Mucosa of stomach (tissue), 1 donor: ENCODE measurements around the gene AKAP12.

Source experiments
- H3K27me3 ChIP-seq: one replicate; pipeline ENCODE4 v1.7.0; 2013; ENCODE audit warnings: mild to moderate bottlenecking, low read length; ENCODE audit not compliant: control insufficient read depth, insufficient read depth
- H3K36me3 ChIP-seq: one replicate; pipeline ENCODE4 v1.7.0; 2013; ENCODE audit warnings: low read length; ENCODE audit not compliant: control insufficient read depth, insufficient read depth
- H3K4me1 ChIP-seq: one replicate; pipeline ENCODE4 v1.7.0; 2013; ENCODE audit warnings: mild to moderate bottlenecking, low read length; ENCODE audit not compliant: control insufficient read depth, insufficient read depth
- H3K4me3 ChIP-seq: one replicate; pipeline ENCODE4 v1.7.0; 2013; ENCODE audit warnings: low read length
- H3K9ac ChIP-seq: one replicate; pipeline ENCODE4 v1.7.0; 2013; ENCODE audit warnings: mild to moderate bottlenecking, low read length, moderate library complexity
- H3K9me3 ChIP-seq: one replicate; pipeline ENCODE4 v1.7.0; 2013; ENCODE audit warnings: mild to moderate bottlenecking, low read length, moderate library complexity; ENCODE audit not compliant: control insufficient read depth
- donor health status: Pancreatic carcinoma.

Gene AKAP12

GRCh38 chr6:151215999-151216398, 23.8 kb upstream of the AKAP12 start:
- no peak overlapping the region for H3K4me3 ChIP-seq
- H3K27me3 ChIP-seq: no peaks in the 10 kb centered on the region
- H3K4me1 ChIP-seq: no peaks in the 10 kb centered on the region
- H3K9ac ChIP-seq: no peak overlapping the region
- no peaks in the 10 kb centered on the region for H3K9me3 ChIP-seq
- no peaks in the 10 kb centered on the region for H3K36me3 ChIP-seq

- Histone ChIP-seq H3K4me1 (no peaks in the 10 kb centered on the region), H3K4me3 (no peak overlapping the region), H3K36me3 (no peaks in the 10 kb centered on the region), H3K9ac (no peak overlapping the region), H3K9me3 (no peaks in the 10 kb centered on the region), H3K27me3 (no peaks in the 10 kb centered on the region)
These were observed 23.0 kb upstream of the AKAP12 start for GRCh38 chr6:151216804-151217203.

- H3K4me1 ChIP-seq: no peaks in the 10 kb centered on the region
- no peak overlapping the region for H3K9ac ChIP-seq
- no peaks in the 10 kb centered on the region for H3K36me3 ChIP-seq
- no peaks in the 10 kb centered on the region for H3K9me3 ChIP-seq
- H3K27me3 ChIP-seq: no peaks in the 10 kb centered on the region
- no peak overlapping the region for H3K4me3 ChIP-seq
These were observed 20.6 kb upstream of the AKAP12 start for GRCh38 chr6:151219192-151219591.

- H3K27me3 ChIP-seq: no peaks in the 10 kb centered on the region
- no peaks in the 10 kb centered on the region for H3K4me1 ChIP-seq
- H3K4me3 ChIP-seq: no peak overlapping the region
These were observed 15.7 kb upstream of the AKAP12 start for GRCh38 chr6:151224076-151224475.

GRCh38 chr6:151225919-151226318, 13.8 kb upstream of the AKAP12 start:
- no peak overlapping the region for H3K4me3 ChIP-seq
- no peaks in the 10 kb centered on the region for H3K27me3 ChIP-seq

More at GRCh38 chr6:151224076-151224475, 15.7 kb upstream of the AKAP12 start:
- H3K9ac ChIP-seq: no peak overlapping the region
- no peaks in the 10 kb centered on the region for H3K36me3 ChIP-seq
- H3K9me3 ChIP-seq: no peaks in the 10 kb centered on the region

GRCh38 chr6:151228788-151229400, 10.9 kb upstream of the AKAP12 start:
- Histone ChIP-seq H3K4me1 (no peaks in the 10 kb centered on the region), H3K27me3 (no peaks in the 10 kb centered on the region), H3K4me3 (no peak overlapping the region), H3K9me3 (no peaks in the 10 kb centered on the region), H3K36me3 (no peaks in the 10 kb centered on the region), H3K9ac (no peak overlapping the region)

More at GRCh38 chr6:151225919-151226318, 13.8 kb upstream of the AKAP12 start:
- H3K9ac ChIP-seq: no peak overlapping the region
- H3K9me3 ChIP-seq: no peaks in the 10 kb centered on the region
- H3K36me3 ChIP-seq: no peaks in the 10 kb centered on the region
- H3K4me1 ChIP-seq: no peaks in the 10 kb centered on the region

- no peaks in the 10 kb centered on the region for H3K27me3 ChIP-seq
- no peaks in the 10 kb centered on the region for H3K36me3 ChIP-seq
- H3K9ac ChIP-seq: no peak overlapping the region
- H3K4me3 ChIP-seq: no peak overlapping the region
- H3K9me3 ChIP-seq: no peaks in the 10 kb centered on the region
- no peaks in the 10 kb centered on the region for H3K4me1 ChIP-seq
These were observed 10.1 kb upstream of the AKAP12 start for GRCh38 chr6:151229401-151230276.

- Histone ChIP-seq H3K4me3 (no peak overlapping the region), H3K9ac (no peak overlapping the region), H3K4me1 (no peaks in the 10 kb centered on the region), H3K36me3 (no peaks in the 10 kb centered on the region), H3K9me3 (no peaks in the 10 kb centered on the region), H3K27me3 (no peaks in the 10 kb centered on the region)
These were observed 9.5 kb upstream of the AKAP12 start for GRCh38 chr6:151230277-151230577.

- Histone ChIP-seq H3K27me3 (no peaks in the 10 kb centered on the region), H3K36me3 (no peaks in the 10 kb centered on the region), H3K9ac (no peak overlapping the region), H3K9me3 (no peaks in the 10 kb centered on the region), H3K4me1 (no peaks in the 10 kb centered on the region), H3K4me3 (no peak overlapping the region)
These were observed 6.9 kb upstream of the AKAP12 start for GRCh38 chr6:151232899-151233298.

- no peaks in the 10 kb centered on the region for H3K36me3 ChIP-seq
- H3K4me3 ChIP-seq: no peak overlapping the region
- H3K9ac ChIP-seq: no peak overlapping the region
- no peaks in the 10 kb centered on the region for H3K27me3 ChIP-seq
- no peaks in the 10 kb centered on the region for H3K9me3 ChIP-seq
- H3K4me1 ChIP-seq: no peaks in the 10 kb centered on the region
These were observed 6.0 kb upstream of the AKAP12 start for GRCh38 chr6:151233731-151234130.

- peaks cover 18% of the 10 kb centered on the region for H3K27me3 ChIP-seq
- H3K9ac ChIP-seq: no peak overlapping the region
- H3K9me3 ChIP-seq: no peaks in the 10 kb centered on the region
- H3K36me3 ChIP-seq: no peaks in the 10 kb centered on the region
- H3K4me3 ChIP-seq: no peak overlapping the region
- H3K4me1 ChIP-seq: no peaks in the 10 kb centered on the region
These were observed 2.9 kb upstream of the AKAP12 start for GRCh38 chr6:151236668-151237401.

- Histone ChIP-seq H3K27me3 (peaks cover 24% of the 10 kb centered on the region), H3K4me1 (no peaks in the 10 kb centered on the region), H3K9me3 (no peaks in the 10 kb centered on the region), H3K9ac (peak overlapping the region; percentile 34), H3K36me3 (no peaks in the 10 kb centered on the region), H3K4me3 (no peak overlapping the region)
These were observed 394 bp downstream of the AKAP12 start for GRCh38 chr6:151240036-151240685.
